DND-41 (cell line): ENCODE results near the gene VASH1.

Experiments used
- EZH2 ChIP-seq: IDR thresholded peaks from 3 replicates; pipeline ENCODE4 v1.6.1; 2012; ENCODE audit warnings: borderline replicate concordance, low read depth, mild to moderate bottlenecking, moderate library complexity, low read length, inconsistent platforms; ENCODE audit not compliant: severe bottlenecking
- TF ChIP-seq, protein P1 (sequence below): IDR thresholded peaks from 2 replicates; pipeline ENCODE4 v1.5.1; 2012; ENCODE audit warnings: borderline replicate concordance, low read length, moderate library complexity, mild to moderate bottlenecking; ENCODE audit not compliant: poor library complexity, severe bottlenecking; ENCODE audit errors: extremely low read depth

DNA sequence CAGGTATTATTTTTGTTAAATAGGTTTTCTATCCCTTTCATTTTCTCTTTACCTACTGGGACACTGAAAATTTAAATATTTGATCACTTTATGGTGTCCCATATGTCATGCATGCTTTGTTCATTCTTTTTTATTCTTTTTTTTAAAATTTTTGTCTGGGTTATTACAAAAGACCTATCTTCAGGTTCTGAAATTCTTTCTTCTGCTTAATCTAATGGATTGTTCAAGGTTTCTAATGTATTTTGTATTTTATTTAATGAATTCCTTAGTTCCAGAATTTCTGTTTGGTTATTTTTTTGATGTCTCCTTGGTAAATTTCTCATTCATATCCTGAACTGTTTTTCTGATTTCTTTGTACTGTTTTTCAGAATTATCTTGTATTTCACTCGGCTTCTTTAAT is 20.2 kb upstream of the VASH1 start:
- TF ChIP-seq, protein P1, sequence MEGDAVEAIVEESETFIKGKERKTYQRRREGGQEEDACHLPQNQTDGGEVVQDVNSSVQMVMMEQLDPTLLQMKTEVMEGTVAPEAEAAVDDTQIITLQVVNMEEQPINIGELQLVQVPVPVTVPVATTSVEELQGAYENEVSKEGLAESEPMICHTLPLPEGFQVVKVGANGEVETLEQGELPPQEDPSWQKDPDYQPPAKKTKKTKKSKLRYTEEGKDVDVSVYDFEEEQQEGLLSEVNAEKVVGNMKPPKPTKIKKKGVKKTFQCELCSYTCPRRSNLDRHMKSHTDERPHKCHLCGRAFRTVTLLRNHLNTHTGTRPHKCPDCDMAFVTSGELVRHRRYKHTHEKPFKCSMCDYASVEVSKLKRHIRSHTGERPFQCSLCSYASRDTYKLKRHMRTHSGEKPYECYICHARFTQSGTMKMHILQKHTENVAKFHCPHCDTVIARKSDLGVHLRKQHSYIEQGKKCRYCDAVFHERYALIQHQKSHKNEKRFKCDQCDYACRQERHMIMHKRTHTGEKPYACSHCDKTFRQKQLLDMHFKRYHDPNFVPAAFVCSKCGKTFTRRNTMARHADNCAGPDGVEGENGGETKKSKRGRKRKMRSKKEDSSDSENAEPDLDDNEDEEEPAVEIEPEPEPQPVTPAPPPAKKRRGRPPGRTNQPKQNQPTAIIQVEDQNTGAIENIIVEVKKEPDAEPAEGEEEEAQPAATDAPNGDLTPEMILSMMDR: no peak
- no peak for TF ChIP-seq EZH2
